Activated CD8-positive, alpha-beta memory T cell treated with anti-CD3 and anti-CD28 coated beads, Interleukin-2, amount 50 U/mL, for 24 hours (primary cell): ENCODE data around the gene IRGQ.
"Not testable (repeated sequence)": the region's sequence is repeated elsewhere in the genome, so short reads cannot be mapped to it uniquely, and the experiment has no call there.

Experiments used
- DNase-seq: peaks from one replicate; pipeline ENCODE4 v3.0.0-alpha.2; 2020; ENCODE audit errors: extremely low read depth

The IRGQ gene

DNA sequence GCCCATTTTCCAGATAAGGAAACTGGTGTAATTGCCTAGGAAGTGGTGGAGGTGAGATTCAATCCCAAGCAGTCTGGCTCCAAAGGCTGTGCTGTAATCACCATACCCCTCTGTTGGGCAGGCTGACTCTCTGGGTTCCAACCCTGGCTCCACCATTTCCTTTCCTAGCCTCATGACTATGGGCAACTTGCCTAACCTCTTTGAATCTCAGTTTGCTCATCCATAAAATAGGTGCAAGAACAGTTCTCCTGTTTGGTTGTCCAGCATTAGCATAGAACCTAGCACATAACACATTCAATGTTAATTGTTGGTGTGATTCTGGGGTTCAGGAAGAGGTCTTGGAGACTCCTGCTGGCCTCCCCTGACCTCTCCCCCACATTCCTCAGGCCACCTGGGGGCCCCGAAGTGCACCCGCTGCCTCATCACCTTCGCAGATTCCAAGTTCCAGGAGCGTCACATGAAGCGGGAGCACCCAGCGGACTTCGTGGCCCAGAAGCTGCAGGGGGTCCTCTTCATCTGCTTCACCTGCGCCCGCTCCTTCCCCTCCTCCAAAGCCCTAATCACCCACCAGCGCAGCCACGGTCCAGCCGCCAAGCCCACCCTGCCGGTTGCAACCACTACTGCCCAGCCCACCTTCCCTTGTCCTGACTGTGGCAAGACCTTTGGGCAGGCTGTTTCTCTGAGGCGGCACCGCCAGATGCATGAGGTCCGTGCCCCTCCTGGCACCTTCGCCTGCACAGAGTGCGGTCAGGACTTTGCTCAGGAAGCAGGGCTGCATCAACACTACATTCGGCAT, 2.7 kb upstream of the IRGQ start:
- no peak for DNase-seq

DNA sequence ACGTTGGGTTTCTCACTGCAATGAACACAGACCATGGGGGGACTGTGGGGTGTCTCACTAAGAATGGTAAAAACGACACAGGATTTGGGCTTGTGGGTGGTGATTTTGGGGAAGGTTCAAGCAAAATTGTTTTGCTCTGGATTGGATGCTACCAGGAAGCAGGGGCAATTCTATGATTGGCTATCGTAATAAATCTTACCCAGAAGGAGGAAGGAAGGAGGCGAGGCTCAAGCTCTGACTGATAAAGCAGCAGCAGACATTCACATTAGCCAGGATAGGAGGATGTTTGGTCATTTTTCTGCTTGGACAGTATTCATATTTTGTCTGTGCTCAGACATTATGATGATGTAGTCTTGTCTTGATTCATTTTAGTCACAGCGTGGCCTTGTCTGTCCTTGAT, 1.9 kb upstream of the IRGQ start:
- no peak for DNase-seq

DNA sequence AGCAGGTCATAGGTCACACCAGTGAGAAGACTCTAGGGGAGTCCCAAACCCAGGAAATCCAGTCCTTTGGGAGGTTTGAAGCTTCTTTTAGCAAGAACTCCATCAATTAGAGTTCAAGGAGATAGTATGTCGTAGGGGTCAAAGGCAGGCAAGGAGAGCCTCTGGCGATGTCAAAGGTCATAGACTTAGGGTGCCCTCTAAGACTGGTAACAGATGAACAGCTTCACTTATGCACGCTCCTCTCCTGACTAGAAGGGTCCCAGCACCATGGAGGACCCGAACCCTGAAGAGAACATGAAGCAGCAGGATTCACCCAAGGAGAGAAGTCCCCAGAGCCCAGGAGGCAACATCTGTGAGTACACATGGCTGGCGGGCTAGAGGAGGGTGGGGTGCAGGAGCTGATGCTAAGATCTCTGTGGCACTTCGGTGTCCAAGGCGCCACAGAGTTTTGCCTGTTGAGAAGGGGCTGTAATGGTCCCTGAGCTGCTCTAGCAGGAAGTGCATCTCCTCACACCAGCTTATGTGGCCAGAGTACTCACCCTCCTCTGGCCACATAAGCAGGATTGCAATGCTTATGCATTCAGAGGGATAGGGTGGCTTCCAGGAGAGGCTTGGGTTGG, 1.0 kb upstream of the IRGQ start:
- no peak for DNase-seq

DNA sequence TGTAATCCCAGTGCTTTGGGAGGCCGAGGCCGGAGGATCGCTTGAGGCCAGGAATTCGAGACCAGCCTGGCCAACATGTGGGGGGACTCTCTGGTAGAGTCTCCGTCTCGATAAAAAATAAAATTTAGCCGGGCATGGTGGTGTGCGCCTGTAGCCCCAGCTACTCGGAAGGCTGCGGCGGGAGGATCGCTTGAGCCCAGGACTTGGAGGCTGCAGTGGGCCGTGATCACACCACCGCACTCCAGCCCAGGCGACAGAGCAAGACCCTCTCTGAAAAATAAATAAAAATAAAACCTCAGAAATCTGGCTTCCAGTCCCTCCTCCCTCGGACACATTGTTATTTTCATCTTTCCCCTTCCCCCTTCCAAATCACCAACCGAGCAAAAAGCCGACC, 332 bp downstream of the IRGQ start:
- DNase-seq, result no peak

DNA sequence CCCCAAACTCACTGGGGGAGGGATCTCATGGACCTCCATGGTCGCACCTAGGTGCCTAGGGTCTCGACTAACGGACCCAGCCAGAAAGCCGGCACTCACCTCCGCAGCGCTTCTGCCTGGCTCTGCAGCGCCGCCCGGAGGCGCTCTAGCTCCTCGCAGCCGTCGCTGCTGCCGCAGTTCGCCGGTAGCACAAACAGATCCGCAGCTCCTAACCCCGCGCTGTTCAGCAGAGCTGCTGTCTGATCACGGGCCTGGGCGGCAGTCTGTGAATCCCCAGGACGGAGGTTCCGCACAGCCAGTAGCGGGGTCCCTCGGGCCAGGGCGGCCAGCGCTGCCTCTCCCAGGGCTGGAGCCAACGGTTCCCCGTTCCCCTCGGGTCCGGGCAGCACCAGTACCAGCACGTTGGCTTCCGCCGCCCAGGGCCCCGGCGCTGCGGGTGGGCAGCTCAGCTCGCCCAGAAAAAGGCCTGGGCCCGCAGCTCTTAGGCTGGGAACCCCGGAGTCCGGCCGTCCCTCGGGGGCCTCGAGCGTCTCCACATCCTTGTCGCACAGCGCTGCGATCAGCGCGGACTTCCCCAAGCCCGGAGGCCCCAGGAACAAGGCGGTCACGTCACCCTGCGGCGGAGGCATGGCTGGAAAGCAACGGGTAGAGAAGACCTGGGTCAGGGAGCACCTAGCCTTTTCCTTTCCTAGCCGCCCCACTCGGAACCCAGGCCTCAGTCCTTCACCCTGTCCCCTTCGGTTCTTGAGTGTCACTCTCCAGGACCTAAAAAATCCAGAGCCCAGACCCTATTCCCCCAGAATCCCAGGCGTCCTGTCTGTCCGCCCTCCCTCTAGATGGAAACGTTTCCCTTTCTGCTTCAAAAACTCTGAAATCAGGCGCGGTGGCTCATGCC, 977 bp downstream of the IRGQ start:
- DNase-seq, result no peak

DNA sequence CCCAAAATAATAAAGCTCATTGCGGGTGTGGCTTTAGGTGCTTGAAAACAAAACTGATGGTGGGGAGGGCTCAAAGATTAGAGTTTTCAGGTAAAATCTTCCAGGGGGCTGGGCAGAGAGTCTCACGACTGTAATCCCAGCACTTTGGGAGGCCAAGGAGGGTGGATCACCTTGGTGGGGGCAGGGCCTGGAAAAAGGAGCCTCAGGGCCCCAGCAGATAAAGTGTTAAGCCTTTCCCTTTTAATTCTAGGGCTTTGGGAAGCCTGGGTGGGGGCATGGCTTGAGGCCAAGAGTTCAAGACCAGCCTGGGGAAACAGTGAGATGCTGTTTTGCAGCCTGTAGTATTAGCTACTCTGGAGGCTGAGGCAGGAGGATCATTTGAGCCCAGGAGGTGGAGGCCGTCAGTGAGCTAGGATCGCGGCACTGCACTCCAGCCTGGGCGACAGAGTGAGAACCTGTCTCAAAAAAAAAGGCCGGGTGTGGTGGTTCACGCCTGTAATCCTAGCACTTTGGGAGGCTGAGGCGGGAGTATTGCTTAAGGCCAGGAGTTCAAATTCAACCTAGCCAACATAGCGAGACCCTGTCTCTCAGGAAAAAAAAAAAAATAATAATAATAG, 1.7 kb downstream of the IRGQ start:
- DNase-seq, result no peak

DNA sequence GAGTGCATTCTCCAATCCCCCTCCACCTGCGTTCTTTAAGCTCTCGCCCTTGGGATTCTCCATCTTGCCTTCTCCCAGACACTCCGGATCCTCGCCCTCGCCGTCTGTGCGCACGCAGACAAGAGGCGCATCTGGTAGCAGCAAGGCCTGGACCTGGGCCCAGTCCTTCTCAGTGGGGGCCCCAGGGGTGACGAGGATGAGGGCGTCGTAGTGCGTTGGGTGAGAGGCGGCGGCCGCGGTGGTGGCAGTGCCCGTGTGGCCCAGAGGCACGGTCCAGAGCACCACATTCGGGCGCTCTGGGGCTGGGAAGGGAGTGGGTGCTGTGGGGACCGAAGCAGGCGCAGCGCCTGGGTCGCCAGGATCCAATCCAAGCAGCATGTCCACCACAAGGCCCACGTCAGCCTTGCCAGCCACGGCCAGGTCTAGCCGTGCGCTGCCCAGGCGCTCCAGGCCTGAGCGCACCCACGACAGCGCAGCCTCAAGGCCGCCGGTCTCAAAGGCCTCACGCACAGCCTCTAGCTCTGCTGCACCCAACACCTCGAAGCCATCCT, 3.1 kb downstream of the IRGQ start:
- DNase-seq, result no peak

DNA sequence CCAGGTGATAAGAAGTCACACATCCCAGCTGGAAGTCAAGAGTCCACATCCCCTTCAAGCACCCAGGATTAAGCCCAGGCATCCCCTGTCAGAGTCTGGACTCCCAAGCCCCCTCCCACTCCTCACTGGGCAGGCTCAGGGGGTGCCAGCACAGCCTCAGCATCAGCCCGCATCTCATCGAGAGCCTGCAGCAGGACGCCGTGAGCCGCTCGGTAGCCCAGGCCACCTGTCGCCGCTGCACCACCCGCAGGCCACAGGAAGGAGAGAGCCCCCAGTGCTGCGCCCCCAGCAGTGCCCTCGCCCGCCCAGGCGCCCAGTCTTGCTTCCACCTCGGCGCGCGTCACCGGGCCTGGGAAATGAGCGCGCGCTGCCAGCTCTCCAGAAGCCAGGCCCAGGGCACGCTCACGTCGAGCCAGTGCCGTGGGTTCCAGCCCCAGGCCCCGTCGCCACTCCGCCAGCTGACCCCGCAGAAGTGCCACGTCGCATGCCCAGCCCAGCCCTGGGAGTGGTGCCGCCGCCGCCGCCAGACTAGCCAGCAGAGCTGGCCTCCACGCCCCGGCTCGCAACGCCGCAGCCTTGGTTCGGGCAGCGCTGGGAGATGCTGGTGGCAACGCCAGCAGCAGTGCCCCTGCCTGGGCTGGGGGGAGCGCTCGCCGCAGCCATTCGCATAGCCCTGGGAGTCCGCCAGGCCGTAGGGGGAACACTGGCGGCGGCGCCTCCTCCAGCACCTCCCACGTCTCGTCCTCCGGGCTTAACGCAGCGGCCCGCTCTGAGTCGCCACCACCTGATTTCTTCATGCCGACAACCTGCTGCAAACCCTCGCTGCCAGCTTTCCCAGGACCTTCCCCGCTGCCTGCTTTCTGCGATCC, 3.8 kb downstream of the IRGQ start:
- no peak for DNase-seq

DNA sequence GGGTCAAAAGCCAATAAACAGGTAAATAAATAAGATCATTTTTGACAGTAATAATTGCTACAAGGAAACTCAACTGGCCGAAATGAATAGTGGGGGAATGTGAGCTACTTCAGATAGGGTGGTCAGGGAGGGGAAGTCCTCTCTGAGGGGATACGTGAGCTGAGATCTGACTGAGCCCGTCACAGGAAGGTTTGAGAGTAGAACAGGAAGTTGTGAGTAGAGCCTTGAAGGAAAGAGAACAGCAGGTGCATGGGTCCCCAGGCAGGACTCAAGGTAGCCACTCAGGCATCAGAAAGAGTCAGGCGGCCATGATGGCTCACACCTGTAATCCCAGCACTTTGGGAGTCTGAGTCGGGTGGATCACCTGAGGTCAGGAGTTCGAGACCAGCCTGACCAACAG, 6.3 kb downstream of the IRGQ start:
- DNase-seq, result no peak

DNA sequence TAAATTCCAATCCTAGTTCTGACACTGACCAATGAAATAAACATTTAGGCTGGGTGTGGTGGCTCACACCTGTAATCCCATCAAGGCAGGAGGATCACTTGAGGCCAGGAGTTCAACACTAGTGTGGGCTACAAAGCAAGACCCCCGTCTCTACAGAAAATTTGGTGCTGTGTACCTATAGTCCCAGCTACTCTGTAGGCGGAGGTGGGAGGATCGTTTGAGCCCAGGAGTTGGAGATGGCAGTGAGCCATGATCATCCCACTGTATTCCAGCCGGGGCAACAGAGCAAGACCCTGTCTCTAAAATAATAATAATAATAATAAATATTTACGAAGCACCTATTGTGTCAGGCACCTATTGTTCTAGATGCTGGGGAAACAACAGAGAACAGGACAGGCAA, 6.7 kb downstream of the IRGQ start:
- no peak for DNase-seq

DNA sequence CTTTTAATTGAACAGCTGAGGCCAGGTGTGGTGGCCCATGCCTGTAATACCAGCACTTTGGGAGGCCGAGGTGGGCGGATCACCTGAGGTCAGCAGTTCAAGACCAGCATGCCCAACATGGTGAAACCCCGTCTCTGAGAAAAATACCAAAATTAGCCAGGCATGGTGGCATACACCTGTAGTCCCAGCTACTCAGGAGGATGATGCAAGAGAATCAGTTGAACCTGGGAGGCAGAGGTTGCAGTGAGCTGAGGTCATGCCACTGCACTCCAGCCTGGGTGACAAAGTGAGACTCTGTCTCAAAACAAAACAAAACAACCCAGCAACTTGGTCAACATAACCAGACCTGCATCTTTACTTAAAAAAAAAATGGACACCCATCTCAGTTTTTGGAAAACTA, 8.9 kb downstream of the IRGQ start:
- DNase-seq, result not testable (repeated sequence)

DNA sequence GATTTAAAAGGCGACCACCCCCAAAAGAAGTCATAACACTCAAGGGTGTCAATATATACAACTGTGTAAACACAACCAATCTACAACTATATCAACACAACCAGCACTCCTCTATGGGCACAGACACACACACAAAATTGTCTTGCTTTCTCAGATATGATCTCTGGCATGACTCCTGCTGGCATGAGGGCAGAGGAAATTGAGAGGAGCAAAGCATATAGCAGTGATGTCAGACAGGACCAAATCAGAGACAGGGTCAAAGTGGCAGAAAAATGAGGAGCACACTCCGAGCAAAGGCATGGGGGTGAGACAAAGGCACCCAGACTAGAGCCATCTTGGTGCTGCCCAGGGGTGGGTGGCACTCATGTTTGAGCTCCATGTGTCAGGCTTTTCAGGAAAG, 9.6 kb downstream of the IRGQ start:
- DNase-seq, result no peak

DNA sequence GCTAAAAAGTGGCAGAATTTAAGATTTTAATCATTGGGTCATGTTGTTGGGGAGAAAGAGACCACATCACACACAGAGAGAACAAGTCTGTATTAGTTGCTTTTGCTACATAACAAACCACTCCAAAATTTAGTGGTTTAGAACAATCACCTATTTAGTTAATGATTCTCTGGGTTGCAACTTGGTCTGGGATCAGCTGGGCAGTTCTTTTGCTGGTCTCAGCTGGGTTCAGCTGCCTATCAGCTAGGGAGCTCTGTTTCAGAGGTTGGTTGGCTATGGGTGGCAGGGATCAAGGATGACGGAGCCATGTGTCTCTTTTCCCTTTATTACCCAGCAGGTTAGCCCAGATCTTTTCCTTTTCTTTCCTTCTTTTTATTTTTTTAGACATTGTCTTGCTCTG, 11.4 kb downstream of the IRGQ start:
- no peak for DNase-seq

DNA sequence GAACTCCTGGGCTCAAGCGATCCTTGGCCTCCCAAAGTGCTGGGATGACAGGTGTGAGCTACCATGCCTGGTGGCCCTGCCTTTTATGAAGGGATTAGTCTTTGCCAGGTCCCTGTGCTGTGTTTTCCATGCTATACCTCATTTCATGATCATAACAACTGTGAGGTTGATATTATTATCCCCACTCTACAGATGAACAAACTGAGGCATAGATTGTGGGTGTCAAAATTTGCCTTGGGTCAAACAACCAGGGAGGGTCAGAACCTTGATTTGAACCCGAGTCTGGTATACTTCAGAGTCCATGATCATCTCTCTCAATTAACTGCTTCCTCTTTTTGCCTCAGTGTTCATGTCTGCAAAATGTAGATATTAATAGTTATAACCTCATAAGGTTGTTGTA, 13.4 kb downstream of the IRGQ start:
- no peak for DNase-seq

DNA sequence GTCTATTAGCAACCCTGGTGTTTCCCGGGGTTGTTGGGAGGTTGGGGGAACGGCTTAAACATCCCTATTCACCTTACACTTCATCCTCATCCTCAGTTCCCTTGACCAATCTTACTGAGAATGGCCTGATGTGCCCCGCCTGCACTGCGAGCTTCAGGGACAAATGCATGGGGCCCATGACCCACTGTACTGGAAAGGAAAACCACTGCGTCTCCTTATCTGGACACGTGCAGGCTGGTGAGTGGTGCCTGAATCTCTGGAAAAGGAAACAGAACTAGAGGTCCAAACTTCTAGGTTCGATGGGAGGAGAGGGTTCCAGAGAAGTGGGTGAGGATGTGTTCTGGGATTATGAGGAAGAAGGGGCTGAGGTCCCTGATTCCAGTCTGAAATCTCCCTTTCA, 14.5 kb downstream of the IRGQ start:
- DNase-seq, result no peak

DNA sequence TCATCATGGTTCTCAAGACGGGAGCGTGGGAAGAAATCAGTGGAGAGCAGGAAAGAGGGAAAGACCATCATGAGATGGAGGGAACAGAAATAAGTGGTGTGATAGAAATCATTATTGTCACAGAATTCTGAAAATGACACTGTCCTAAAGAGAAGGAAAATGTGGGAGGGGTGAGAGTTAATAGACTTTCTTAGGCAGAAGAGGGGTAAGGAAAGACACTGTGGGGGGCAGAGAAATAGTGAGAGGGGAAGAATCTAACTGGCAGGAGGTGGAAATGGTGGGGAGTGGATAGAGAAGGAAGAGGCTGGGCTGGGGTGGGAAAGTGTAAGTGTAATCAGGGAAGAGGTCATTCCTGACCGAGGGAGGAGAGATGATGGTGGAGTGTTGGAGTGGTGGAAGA, 17.1 kb downstream of the IRGQ start:
- DNase-seq, result no peak

DNA sequence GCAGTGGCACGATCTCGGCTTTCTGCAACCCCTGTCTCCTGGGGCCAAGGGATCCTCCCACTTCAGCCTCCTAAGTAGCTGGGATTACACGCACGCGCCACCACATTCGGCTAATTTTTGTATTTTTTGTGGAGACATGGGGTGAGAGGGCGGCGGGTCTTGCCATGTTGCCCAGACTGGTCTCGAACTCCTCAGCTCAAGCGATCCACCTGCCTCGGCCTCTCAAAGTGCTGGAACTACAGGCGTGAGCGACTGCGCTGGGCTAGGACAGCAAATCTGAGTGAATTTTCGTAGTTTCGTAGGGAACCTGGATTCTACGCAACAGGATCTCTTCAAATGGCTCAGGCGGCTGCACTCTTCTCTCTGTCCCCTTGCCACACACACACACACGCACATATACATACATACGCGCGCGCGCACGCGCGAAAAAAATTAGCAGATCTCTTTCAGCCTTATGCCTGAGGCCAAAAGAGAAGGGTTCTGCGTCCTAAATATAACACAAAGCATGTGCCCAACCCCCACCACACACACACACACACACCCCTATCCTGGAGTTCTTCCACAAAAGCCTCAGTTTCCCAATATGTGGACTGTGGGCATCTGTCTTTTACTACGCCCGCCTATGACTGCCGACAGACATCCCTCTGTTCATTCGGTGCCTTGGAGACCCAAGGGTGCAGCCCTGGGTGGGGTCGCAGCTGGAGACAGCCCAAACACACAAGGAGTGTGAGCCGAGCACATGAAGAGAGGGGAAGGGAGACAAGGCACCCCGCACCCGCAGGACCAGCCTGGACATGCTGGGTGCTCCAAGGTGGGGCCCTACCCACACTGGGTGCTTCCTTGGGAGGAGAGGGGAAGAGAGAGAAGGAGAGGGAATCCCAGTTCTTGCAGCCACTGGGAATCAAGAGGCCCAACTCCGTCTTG, 19.7 kb downstream of the IRGQ start:
- no peak for DNase-seq

DNA sequence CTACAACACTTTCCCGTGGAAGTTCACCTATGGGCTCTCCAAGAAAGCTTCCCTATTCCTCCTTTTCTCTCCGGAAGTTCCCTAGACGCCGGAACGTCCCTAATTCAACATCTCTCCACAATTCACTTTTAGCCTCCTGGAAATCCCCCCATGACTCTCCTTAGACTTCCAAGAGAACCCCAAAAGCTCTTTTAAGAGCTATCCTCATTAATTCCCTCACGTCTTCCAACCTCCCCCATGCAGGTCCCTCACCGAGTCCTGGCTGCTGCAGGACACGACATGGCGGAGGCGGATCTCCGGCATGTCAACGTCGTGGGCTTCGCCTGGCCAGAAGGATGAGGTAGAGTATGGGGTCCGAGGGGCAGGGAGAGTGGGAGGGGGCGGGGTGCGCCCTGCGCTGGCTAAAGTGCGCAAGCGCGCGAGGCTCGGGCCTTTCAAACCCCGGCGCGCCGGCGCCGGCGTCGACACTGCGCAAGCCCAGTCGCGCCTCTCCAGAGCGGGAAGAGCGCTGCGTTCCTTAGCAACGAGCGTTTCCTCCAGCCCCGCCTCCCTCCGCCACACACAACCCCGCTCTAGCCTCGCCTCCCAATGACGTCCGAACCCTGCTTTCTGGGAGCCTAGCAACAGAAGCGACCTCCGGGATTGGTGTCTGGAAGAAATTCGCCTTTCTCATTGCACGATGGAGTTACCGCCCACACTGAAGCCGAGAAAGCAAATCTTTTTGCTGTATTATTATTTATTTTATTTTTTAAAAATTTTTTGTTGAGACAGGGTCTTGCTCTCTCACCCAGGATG, 20.6 kb downstream of the IRGQ start, which contains the start of the genes PINLYP and XRCC1:
TSS of gene PINLYP (plus strand) at position 646 of the 795 bp plus-strand sequence. CDS start 1,391 bp downstream, outside the sequence.
TSS of gene XRCC1 (minus strand) at position 372 of the 795 bp plus-strand sequence. CDS start at position 303, 69 bp downstream.
- peak; percentile 91 for DNase-seq
